SK-N-SH treated with all-trans-retinoic acid at 6 μM for 48 hours (cell line): ENCODE measurements around the gene CAPN1.

Source experiments
- ARNTL ChIP-seq: fragments of 450-650 bp; formaldehyde crosslinking; IDR thresholded peaks from 2 replicates; pipeline ENCODE4 v1.5.0; 2020; ENCODE audit warnings: low read depth, mild to moderate bottlenecking, moderate library complexity, borderline replicate concordance
- CREB5 ChIP-seq: fragments of 250-450 bp; sonication (Bioruptor Pico); IDR thresholded peaks from 2 replicates; pipeline ENCODE4 v1.5.1; 2020; ENCODE audit warnings: low read depth, mild to moderate bottlenecking, moderate library complexity
- CSDC2 ChIP-seq: fragments of 250-450 bp; sonication (Bioruptor Pico); IDR thresholded peaks from 2 replicates; pipeline ENCODE4 v1.5.0; 2020; ENCODE audit warnings: mild to moderate bottlenecking, moderate library complexity
- ESRRG ChIP-seq: fragments of 250-450 bp; sonication (Bioruptor Pico); IDR thresholded peaks from 2 replicates; pipeline ENCODE4 v1.6.1; 2021; ENCODE audit warnings: mild to moderate bottlenecking
- GLIS3 ChIP-seq: fragments of 250-450 bp; sonication (Bioruptor Pico); IDR thresholded peaks from 2 replicates; pipeline ENCODE4 v1.5.0; 2020; ENCODE audit warnings: mild to moderate bottlenecking, moderate library complexity
- RARB ChIP-seq: fragments of 250-450 bp; sonication (Bioruptor Pico); IDR thresholded peaks from 2 replicates; pipeline ENCODE4 v1.8.0; 2021; ENCODE audit warnings: mild to moderate bottlenecking, moderate library complexity
- TCF4 ChIP-seq: fragments of 250-450 bp; sonication (Bioruptor Pico); IDR thresholded peaks from 2 replicates; pipeline ENCODE4 v1.8.0; 2021; ENCODE audit warnings: mild to moderate bottlenecking, moderate library complexity, borderline replicate concordance
- TOX ChIP-seq: fragments of 250-450 bp; sonication (Bioruptor Pico); IDR thresholded peaks from 2 replicates; pipeline ENCODE4 v1.8.0; 2021; ENCODE audit warnings: mild to moderate bottlenecking, moderate library complexity, borderline replicate concordance
- ZFP3 ChIP-seq: fragments of 250-450 bp; sonication (Bioruptor Pico); IDR thresholded peaks from 2 replicates; pipeline ENCODE4 v1.5.0; 2020; ENCODE audit warnings: mild to moderate bottlenecking, moderate library complexity
- ZFP30 ChIP-seq: fragments of 450-650 bp; formaldehyde crosslinking; IDR thresholded peaks from 2 replicates; pipeline ENCODE4 v1.5.0; 2022; ENCODE audit warnings: mild to moderate bottlenecking, moderate library complexity
- ZNF8 ChIP-seq: fragments of 450-650 bp; formaldehyde crosslinking; IDR thresholded peaks from 2 replicates; pipeline ENCODE4 v1.5.0; 2020; ENCODE audit warnings: mild to moderate bottlenecking, moderate library complexity
- TF ChIP-seq, protein P1 (sequence below): fragments of 250-450 bp; sonication (Bioruptor Pico); IDR thresholded peaks from 2 replicates; pipeline ENCODE4 v1.8.0; 2021; ENCODE audit warnings: low read depth, mild to moderate bottlenecking, moderate library complexity, borderline replicate concordance
- TF ChIP-seq, protein P2 (sequence below): fragments of 250-450 bp; sonication (Bioruptor Pico); IDR thresholded peaks from 2 replicates; pipeline ENCODE4 v1.8.0; 2020; ENCODE audit warnings: mild to moderate bottlenecking, moderate library complexity, borderline replicate concordance
- TF ChIP-seq, protein P3 (sequence below): fragments of 250-450 bp; sonication (Bioruptor Pico); IDR thresholded peaks from 2 replicates; pipeline ENCODE4 v1.5.0; 2020; ENCODE audit warnings: mild to moderate bottlenecking, moderate library complexity

- TF ChIP-seq ZNF8 (CRISPR knock-in tag) (no peak), ZFP30 (CRISPR knock-in tag) (no peak), CREB5 (CRISPR knock-in tag) (no peak), ARNTL (CRISPR knock-in tag) (no peak), TOX (no peak), CSDC2 (CRISPR knock-in tag) (no peak), RARB (CRISPR knock-in tag) (no peak), TCF4 (CRISPR knock-in tag) (no peak), GLIS3 (CRISPR knock-in tag) (no peak), ESRRG (CRISPR knock-in tag) (no peak), ZFP3 (CRISPR knock-in tag) (no peak)
- TF ChIP-seq, protein P1, sequence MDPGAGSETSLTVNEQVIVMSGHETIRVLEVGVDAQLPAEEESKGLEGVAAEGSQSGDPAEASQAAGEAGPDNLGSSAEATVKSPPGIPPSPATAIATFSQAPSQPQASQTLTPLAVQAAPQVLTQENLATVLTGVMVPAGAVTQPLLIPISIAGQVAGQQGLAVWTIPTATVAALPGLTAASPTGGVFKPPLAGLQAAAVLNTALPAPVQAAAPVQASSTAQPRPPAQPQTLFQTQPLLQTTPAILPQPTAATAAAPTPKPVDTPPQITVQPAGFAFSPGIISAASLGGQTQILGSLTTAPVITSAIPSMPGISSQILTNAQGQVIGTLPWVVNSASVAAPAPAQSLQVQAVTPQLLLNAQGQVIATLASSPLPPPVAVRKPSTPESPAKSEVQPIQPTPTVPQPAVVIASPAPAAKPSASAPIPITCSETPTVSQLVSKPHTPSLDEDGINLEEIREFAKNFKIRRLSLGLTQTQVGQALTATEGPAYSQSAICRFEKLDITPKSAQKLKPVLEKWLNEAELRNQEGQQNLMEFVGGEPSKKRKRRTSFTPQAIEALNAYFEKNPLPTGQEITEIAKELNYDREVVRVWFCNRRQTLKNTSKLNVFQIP (CRISPR knock-in tag) = no peak
- TF ChIP-seq, protein P2, sequence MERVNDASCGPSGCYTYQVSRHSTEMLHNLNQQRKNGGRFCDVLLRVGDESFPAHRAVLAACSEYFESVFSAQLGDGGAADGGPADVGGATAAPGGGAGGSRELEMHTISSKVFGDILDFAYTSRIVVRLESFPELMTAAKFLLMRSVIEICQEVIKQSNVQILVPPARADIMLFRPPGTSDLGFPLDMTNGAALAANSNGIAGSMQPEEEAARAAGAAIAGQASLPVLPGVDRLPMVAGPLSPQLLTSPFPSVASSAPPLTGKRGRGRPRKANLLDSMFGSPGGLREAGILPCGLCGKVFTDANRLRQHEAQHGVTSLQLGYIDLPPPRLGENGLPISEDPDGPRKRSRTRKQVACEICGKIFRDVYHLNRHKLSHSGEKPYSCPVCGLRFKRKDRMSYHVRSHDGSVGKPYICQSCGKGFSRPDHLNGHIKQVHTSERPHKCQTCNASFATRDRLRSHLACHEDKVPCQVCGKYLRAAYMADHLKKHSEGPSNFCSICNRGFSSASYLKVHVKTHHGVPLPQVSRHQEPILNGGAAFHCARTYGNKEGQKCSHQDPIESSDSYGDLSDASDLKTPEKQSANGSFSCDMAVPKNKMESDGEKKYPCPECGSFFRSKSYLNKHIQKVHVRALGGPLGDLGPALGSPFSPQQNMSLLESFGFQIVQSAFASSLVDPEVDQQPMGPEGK = no peak
- TF ChIP-seq, protein P3, sequence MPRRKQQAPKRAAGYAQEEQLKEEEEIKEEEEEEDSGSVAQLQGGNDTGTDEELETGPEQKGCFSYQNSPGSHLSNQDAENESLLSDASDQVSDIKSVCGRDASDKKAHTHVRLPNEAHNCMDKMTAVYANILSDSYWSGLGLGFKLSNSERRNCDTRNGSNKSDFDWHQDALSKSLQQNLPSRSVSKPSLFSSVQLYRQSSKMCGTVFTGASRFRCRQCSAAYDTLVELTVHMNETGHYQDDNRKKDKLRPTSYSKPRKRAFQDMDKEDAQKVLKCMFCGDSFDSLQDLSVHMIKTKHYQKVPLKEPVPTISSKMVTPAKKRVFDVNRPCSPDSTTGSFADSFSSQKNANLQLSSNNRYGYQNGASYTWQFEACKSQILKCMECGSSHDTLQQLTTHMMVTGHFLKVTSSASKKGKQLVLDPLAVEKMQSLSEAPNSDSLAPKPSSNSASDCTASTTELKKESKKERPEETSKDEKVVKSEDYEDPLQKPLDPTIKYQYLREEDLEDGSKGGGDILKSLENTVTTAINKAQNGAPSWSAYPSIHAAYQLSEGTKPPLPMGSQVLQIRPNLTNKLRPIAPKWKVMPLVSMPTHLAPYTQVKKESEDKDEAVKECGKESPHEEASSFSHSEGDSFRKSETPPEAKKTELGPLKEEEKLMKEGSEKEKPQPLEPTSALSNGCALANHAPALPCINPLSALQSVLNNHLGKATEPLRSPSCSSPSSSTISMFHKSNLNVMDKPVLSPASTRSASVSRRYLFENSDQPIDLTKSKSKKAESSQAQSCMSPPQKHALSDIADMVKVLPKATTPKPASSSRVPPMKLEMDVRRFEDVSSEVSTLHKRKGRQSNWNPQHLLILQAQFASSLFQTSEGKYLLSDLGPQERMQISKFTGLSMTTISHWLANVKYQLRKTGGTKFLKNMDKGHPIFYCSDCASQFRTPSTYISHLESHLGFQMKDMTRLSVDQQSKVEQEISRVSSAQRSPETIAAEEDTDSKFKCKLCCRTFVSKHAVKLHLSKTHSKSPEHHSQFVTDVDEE (CRISPR knock-in tag) = no peak
These were observed at the start of gene CAPN1 for GRCh38 chr11:65181569-65182257.
